Neural progenitor cell (in vitro differentiated cells): Measurements from ENCODE around the gene JOSD1. TPM values are rescaled to one million over a fixed set of nuclear protein-coding genes. Genes with fewer than 3 reads are reported as not detected.

Experiments
- DNase-seq: peaks from one replicate; pipeline ENCODE4 v3.0.0-alpha.2; 2016; ENCODE audit warnings: low spot score
- H2AFZ ChIP-seq: fragments of 200-600 bp; sonication (generic); replicated peaks from 2 replicates; pipeline ENCODE4 v1.6.1; 2016; ENCODE audit warnings: antibody characterized with exemption
- H3F3A ChIP-seq: fragments of 200-600 bp; sonication (generic); 2 replicates; pipeline ENCODE4 v1.6.1; 2016; ENCODE audit warnings: antibody characterized with exemption, low read depth
- H3K27ac ChIP-seq: fragments of 200-600 bp; sonication (generic); 2 replicates; pipeline ENCODE4 v1.5.1; 2016; ENCODE audit warnings: mild to moderate bottlenecking
- H3K27me3 ChIP-seq: fragments of 200-600 bp; sonication (generic); 2 replicates; pipeline ENCODE4 v1.6.1; 2016; ENCODE audit warnings: mild to moderate bottlenecking, moderate library complexity
- H3K36me3 ChIP-seq: fragments of 200-600 bp; sonication (generic); 2 replicates; pipeline ENCODE4 v1.5.1; 2016
- H3K4me1 ChIP-seq: fragments of 200-600 bp; sonication (generic); 2 replicates; pipeline ENCODE4 v1.6.1; 2016; ENCODE audit warnings: mixed run types
- H3K4me2 ChIP-seq: fragments of 200-600 bp; sonication (generic); 2 replicates; pipeline ENCODE4 v1.6.1; 2016
- H3K4me3 ChIP-seq: fragments of 200-600 bp; sonication (generic); 2 replicates; pipeline ENCODE4 v1.5.1; 2016
- H3K79me2 ChIP-seq: fragments of 200-600 bp; sonication (generic); 2 replicates; pipeline ENCODE4 v1.6.1; 2016; ENCODE audit warnings: low read depth
- H3K9ac ChIP-seq: fragments of 200-600 bp; sonication (generic); 2 replicates; pipeline ENCODE4 v1.6.1; 2016
- H3K9me3 ChIP-seq: fragments of 200-600 bp; sonication (generic); 2 replicates; pipeline ENCODE4 v1.5.1; 2016; ENCODE audit warnings: low read depth
- H4K20me1 ChIP-seq: fragments of 200-600 bp; sonication (generic); 2 replicates; pipeline ENCODE4 v1.6.1; 2016; ENCODE audit warnings: low read depth
- H3K27ac Mint-ChIP-seq: 3 replicates; pipeline ENCODE4 v1.8.0; 2021; ENCODE audit warnings: mixed read lengths
- H3K27me3 Mint-ChIP-seq: 2 replicates; pipeline ENCODE4 v1.8.0; 2022; ENCODE audit warnings: low read depth, mild to moderate bottlenecking, inconsistent platforms, moderate library complexity, mixed read lengths; ENCODE audit not compliant: insufficient read depth
- H3K36me3 Mint-ChIP-seq: 3 replicates; pipeline ENCODE4 v1.8.0; 2021; ENCODE audit warnings: mixed read lengths
- H3K4me1 Mint-ChIP-seq: 3 replicates; pipeline ENCODE4 v1.8.0; 2021; ENCODE audit warnings: mixed read lengths
- H3K4me3 Mint-ChIP-seq: 3 replicates; pipeline ENCODE4 v1.8.0; 2021; ENCODE audit warnings: mild to moderate bottlenecking, moderate library complexity, mixed read lengths
- H3K9me3 Mint-ChIP-seq: 3 replicates; pipeline ENCODE4 v1.8.0; 2020; ENCODE audit warnings: mixed read lengths
- EZH2 ChIP-seq: fragments of 200-600 bp; sonication (generic); IDR thresholded peaks from 2 replicates; pipeline ENCODE4 v1.6.1; 2017; ENCODE audit warnings: antibody characterized with exemption, mild to moderate bottlenecking, moderate library complexity
- EZH2phosphoT487 ChIP-seq: fragments of 200-600 bp; sonication (generic); IDR thresholded peaks from 2 replicates; pipeline ENCODE4 v1.6.1; 2017; ENCODE audit warnings: antibody characterized with exemption
- total RNA-seq: library from RNA; depleted of rRNA; stranded (reverse); fragments of >200 nt; gene quantifications from 2 replicates; pipeline ENCODE4 v1.2.3, GENCODE V29; 2015; ENCODE audit warnings: low replicate concordance
- TF ChIP-seq, protein P1 (sequence below): fragments of 200-600 bp; sonication (generic); IDR thresholded peaks from 2 replicates; pipeline ENCODE4 v1.5.1; 2017; ENCODE audit warnings: antibody characterized with exemption, mild to moderate bottlenecking

The JOSD1 gene
- total RNA-seq, 1 donor from 2014 or later, result 32.4 TPM

DNA sequence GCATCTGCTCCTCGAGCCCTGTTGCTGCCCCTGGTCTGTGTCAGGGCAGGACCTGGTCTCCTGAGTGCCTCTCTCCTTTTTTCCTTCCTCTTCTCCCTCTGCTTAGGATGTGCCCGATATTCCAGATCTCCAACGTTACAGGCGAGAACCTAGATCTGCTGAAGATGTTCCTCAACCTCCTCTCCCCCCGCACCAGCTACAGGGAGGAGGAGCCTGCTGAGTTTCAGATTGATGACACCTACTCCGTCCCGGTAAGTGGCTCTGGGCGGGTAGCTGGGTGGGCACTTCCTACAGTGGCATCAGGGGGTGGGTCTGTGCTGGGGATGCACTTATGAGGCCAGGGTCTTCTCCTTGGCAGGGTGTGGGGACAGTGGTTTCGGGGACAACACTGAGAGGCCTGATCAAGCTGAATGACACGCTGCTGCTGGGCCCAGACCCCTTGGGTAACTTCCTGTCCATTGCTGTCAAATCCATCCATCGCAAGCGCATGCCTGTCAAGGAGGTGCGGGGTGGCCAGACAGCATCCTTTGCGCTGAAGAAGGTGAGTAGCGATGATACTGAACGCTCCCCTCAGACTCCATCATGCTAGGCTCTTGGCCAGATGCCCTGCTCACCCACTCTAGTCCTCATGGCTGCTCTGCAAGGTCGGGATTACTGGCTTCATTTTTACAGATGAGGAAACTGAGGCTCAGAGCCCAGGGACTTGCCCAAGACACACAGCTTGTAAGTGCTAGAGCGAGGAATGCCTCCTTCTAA lies 25.3 kb upstream of the JOSD1 start:
- Mint-ChIP-seq H3K4me3 (no peak overlapping the region), H3K27me3 (no peaks in the 10 kb centered on the region), H3K36me3 (peaks cover 32% of the 10 kb centered on the region), H3K4me1 (no peaks in the 10 kb centered on the region), H3K27ac (no peak overlapping the region), H3K9me3 (no peaks in the 10 kb centered on the region)
- peaks cover 16% of the 10 kb centered on the region for H4K20me1 ChIP-seq
- H3K4me2 ChIP-seq, result no peak overlapping the region
- DNase-seq, result no peak
- no peaks in the 10 kb centered on the region for H3K27me3 ChIP-seq
- no peak overlapping the region for H3K9ac ChIP-seq
- no peaks in the 10 kb centered on the region for H3K79me2 ChIP-seq
- H3K4me3 ChIP-seq, result no peak overlapping the region
- H3K4me1 ChIP-seq, result no peaks in the 10 kb centered on the region
- TF ChIP-seq EZH2, result no peak
- TF ChIP-seq, protein P1, sequence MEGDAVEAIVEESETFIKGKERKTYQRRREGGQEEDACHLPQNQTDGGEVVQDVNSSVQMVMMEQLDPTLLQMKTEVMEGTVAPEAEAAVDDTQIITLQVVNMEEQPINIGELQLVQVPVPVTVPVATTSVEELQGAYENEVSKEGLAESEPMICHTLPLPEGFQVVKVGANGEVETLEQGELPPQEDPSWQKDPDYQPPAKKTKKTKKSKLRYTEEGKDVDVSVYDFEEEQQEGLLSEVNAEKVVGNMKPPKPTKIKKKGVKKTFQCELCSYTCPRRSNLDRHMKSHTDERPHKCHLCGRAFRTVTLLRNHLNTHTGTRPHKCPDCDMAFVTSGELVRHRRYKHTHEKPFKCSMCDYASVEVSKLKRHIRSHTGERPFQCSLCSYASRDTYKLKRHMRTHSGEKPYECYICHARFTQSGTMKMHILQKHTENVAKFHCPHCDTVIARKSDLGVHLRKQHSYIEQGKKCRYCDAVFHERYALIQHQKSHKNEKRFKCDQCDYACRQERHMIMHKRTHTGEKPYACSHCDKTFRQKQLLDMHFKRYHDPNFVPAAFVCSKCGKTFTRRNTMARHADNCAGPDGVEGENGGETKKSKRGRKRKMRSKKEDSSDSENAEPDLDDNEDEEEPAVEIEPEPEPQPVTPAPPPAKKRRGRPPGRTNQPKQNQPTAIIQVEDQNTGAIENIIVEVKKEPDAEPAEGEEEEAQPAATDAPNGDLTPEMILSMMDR, result no peak
- no peak for TF ChIP-seq EZH2phosphoT487
- H3K27ac ChIP-seq, result no peak overlapping the region
- H2AFZ ChIP-seq, result no peak overlapping the region
- H3K9me3 ChIP-seq, result no peaks in the 10 kb centered on the region
- H3K36me3 ChIP-seq, result no peaks in the 10 kb centered on the region
- H3F3A ChIP-seq, result no peaks in the 10 kb centered on the region

DNA sequence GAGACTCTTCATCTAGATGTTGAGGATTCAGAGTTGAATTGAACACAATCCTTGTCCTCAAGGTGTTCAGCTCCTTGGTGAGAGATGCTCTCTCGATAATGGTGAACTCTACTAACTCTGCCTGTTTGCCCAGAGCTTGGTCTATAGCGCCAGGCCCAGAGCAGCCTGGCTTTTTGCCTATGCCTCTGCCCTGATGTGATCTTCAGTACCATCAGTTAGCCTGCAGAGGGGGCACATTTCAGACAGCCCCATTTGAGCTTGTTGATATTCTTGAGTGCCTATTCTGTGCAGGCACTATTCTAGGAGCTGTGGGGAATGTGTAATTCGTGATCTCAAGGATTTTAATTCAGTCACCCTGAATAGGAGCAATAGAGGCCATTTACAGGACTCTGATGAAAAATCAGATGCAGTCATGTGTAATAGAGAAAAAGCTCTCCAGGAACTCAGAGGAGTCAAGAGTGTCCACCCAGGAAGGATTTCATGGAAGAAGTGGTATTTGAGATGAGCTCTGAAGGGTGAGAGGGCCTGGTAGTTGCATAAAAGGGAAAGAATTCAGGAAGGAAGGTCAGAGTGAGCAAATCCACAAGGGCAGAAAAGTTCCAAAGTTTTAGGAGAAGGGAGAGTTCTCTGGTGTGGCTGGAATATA lies 24.3 kb upstream of the JOSD1 start:
- Histone ChIP-seq H3K9ac (no peak overlapping the region), H3K36me3 (no peaks in the 10 kb centered on the region), H3K27ac (no peak overlapping the region), H2AFZ (no peak overlapping the region), H3K79me2 (no peaks in the 10 kb centered on the region), H3K27me3 (no peaks in the 10 kb centered on the region), H3K4me1 (no peaks in the 10 kb centered on the region), H3K4me2 (no peak overlapping the region), H3F3A (no peaks in the 10 kb centered on the region), H3K9me3 (no peaks in the 10 kb centered on the region), H3K4me3 (no peak overlapping the region), H4K20me1 (peaks cover 16% of the 10 kb centered on the region)
- Mint-ChIP-seq H3K9me3 (no peaks in the 10 kb centered on the region), H3K27me3 (no peaks in the 10 kb centered on the region), H3K36me3 (peaks cover 32% of the 10 kb centered on the region), H3K4me3 (no peak overlapping the region), H3K27ac (no peak overlapping the region), H3K4me1 (no peaks in the 10 kb centered on the region)
- TF ChIP-seq EZH2phosphoT487 (no peak), EZH2 (no peak)
- TF ChIP-seq, protein P1, result peak; percentile 58
- peak; percentile 47 for DNase-seq

DNA sequence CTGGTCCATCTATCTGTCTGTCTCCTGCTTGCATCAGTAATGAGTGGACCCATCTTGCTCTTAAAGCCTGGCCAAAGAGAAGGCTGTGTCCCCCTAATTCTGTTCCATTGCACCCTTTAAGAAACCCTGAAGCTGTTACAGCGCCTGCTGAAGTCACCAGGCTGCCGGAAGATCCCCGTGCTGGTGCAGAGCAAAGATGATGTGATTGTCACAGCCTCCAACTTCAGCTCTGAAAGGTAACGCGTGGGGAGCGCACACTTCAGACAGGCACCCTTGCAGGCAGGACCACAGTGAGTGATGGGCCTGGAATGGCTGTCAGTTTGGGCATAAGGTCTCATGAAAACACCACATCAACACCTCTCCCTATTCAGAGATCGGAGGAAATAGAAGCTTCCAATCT lies 23.4 kb upstream of the JOSD1 start:
- Histone ChIP-seq H3K4me1 (no peaks in the 10 kb centered on the region), H3K4me2 (no peak overlapping the region)
- no peak overlapping the region for H3K27ac Mint-ChIP-seq

More for the DNA sequence above, 23.4 kb upstream of the JOSD1 start:
- H3K9me3 ChIP-seq, result no peaks in the 10 kb centered on the region
- no peaks in the 10 kb centered on the region for H3K9me3 Mint-ChIP-seq
- no peaks in the 10 kb centered on the region for H3F3A ChIP-seq
- peaks cover 31% of the 10 kb centered on the region for H3K36me3 Mint-ChIP-seq
- no peaks in the 10 kb centered on the region for H3K27me3 Mint-ChIP-seq
- no peak overlapping the region for H2AFZ ChIP-seq
- no peaks in the 10 kb centered on the region for H3K4me1 Mint-ChIP-seq
- H3K27ac ChIP-seq, result no peak overlapping the region
- no peak overlapping the region for H3K4me3 Mint-ChIP-seq
- no peaks in the 10 kb centered on the region for H3K36me3 ChIP-seq
- peaks cover 16% of the 10 kb centered on the region for H4K20me1 ChIP-seq
- no peak overlapping the region for H3K9ac ChIP-seq
- no peak overlapping the region for H3K4me3 ChIP-seq
- no peaks in the 10 kb centered on the region for H3K27me3 ChIP-seq
- no peak for DNase-seq
- TF ChIP-seq EZH2phosphoT487 (no peak), EZH2 (no peak)
- TF ChIP-seq, protein P1, result no peak
- no peaks in the 10 kb centered on the region for H3K79me2 ChIP-seq
